Endothelial cell of umbilical vein (primary cell): ENCODE results near the gene PRR18. TPM values are rescaled to one million over a fixed set of nuclear protein-coding genes. Genes with fewer than 3 reads are reported as not detected.

Experiments
- BruUV-seq: library from RNA; stranded (reverse); fragments of 400-500 nt; replicated peaks from 2 replicates; lab custom pipeline; 2021; lab: Mats Ljungman, UMichigan
- CTCF ChIA-PET: fragments of 300-600, 350-600 bp; sonication (Branson Sonifier 250); formaldehyde crosslinking; loops from one replicate; lab custom pipeline; 2021; ENCODE audit warnings: antibody characterized with exemption, inconsistent platforms; lab: Charles Lee
- POLR2A ChIA-PET: fragments of 300-600, 350-600 bp; sonication (Branson Sonifier 250); formaldehyde crosslinking; loops from one replicate; lab custom pipeline; 2021; ENCODE audit warnings: antibody characterized with exemption, inconsistent platforms; lab: Charles Lee
- DNase-seq: peaks from one replicate; pipeline ENCODE4 v3.0.0-alpha.2; 2011; ENCODE audit warnings: low read depth, low spot score
- FAIRE-seq: peaks from 2 replicates; lab custom pipeline; 2011; peaks lifted over from hg19 to GRCh38; lab: Jason Lieb, UNC
- H2AFZ ChIP-seq: 2 replicates; pipeline ENCODE4 v1.6.0; 2012; ENCODE audit warnings: low read depth, low read length, control low read depth, inconsistent platforms
- H3K27ac ChIP-seq: 2 replicates; pipeline ENCODE4 v1.5.1; 2011; ENCODE audit warnings: low read depth, mild to moderate bottlenecking, control low read depth, low read length, moderate library complexity; ENCODE audit not compliant: insufficient read depth
- H3K27me3 ChIP-seq, 2 experiments: 2 replicates each; pipeline versions ENCODE4 v1.6.0 to v1.6.1; 2011; ENCODE audit warnings: low read length in 2 of 2, mixed read lengths in 1 of 2; ENCODE audit not compliant: control insufficient read depth in 2 of 2, insufficient read depth in 2 of 2
- H3K36me3 ChIP-seq, 2 experiments: 2 replicates in 1 of 2; 3 replicates in 1 of 2; pipeline ENCODE4 v1.5.1; 2011; ENCODE audit warnings: low read length in 2 of 2, mild to moderate bottlenecking in 1 of 2, moderate library complexity in 1 of 2; ENCODE audit not compliant: control insufficient read depth in 2 of 2, insufficient read depth in 2 of 2; ENCODE audit errors: extremely low read depth in 1 of 2
- H3K4me1 ChIP-seq: 3 replicates; pipeline ENCODE4 v1.5.1; 2011; ENCODE audit warnings: mild to moderate bottlenecking, low read length; ENCODE audit not compliant: control insufficient read depth, insufficient read depth; ENCODE audit errors: extremely low read depth
- H3K4me2 ChIP-seq: 2 replicates; pipeline ENCODE4 v1.6.1; 2011; ENCODE audit warnings: low read length, control low read depth, mixed read lengths; ENCODE audit not compliant: insufficient read depth
- H3K4me3 ChIP-seq, 3 experiments: fragments of 200-600 bp in 1 of 3; sonication (generic), shearing (Covaris generic) in 1 of 3; replicated peaks in 1 of 3; 2 replicates each; pipeline ENCODE4 v1.5.1; 2011 to 2016; ENCODE audit warnings: control low read depth in 3 of 3, low read length in 3 of 3, mild to moderate bottlenecking in 2 of 3, inconsistent platforms in 1 of 3, low read depth in 1 of 3, moderate library complexity in 1 of 3; ENCODE audit not compliant: insufficient read depth in 1 of 3
- H3K79me2 ChIP-seq: 2 replicates; pipeline ENCODE4 v1.6.0; 2012; ENCODE audit warnings: low read length, inconsistent platforms; ENCODE audit not compliant: control insufficient read depth, insufficient read depth
- H3K9ac ChIP-seq: replicated peaks from 2 replicates; pipeline ENCODE3; 2011; ENCODE audit warnings: low read length, control low read depth; ENCODE audit not compliant: insufficient read depth; ENCODE audit errors: extremely low read depth
- H3K9me1 ChIP-seq: replicated peaks from 3 replicates; pipeline ENCODE4 v1.6.0; 2011; ENCODE audit warnings: mild to moderate bottlenecking, low read length; ENCODE audit not compliant: control insufficient read depth, insufficient read depth; ENCODE audit errors: extremely low read depth
- H3K9me3 ChIP-seq: replicated peaks from 2 replicates; pipeline ENCODE4 v1.5.1; 2012; ENCODE audit warnings: low read length, inconsistent platforms; ENCODE audit not compliant: control insufficient read depth, insufficient read depth
- H4K20me1 ChIP-seq: replicated peaks from 2 replicates; pipeline ENCODE3; 2011; ENCODE audit warnings: mild to moderate bottlenecking, low read length; ENCODE audit not compliant: control insufficient read depth, insufficient read depth; ENCODE audit errors: extremely low read depth
- FOS ChIP-seq: IDR thresholded peaks from 2 replicates; pipeline ENCODE4 v1.6.1; 2011; ENCODE audit warnings: mild to moderate bottlenecking, low read length, moderate library complexity, borderline replicate concordance; ENCODE audit not compliant: insufficient read depth
- GATA2 ChIP-seq: IDR thresholded peaks from 2 replicates; pipeline ENCODE4 v1.7.0; 2011; ENCODE audit warnings: low read depth, mild to moderate bottlenecking, moderate library complexity, mixed read lengths, low read length; ENCODE audit not compliant: insufficient read length, insufficient read depth
- JUN ChIP-seq: IDR thresholded peaks from 2 replicates; pipeline ENCODE4 v1.6.1; 2011; ENCODE audit warnings: borderline replicate concordance, low read depth; ENCODE audit not compliant: insufficient read length, insufficient read depth
- MYC ChIP-seq: IDR thresholded peaks from one replicate; pipeline ENCODE4 v1.6.1; 2011; ENCODE audit warnings: mild to moderate bottlenecking, low read depth, low read length
- POLR2A ChIP-seq: IDR thresholded peaks from 2 replicates; pipeline ENCODE4 v1.6.1; 2012; ENCODE audit warnings: low read depth, mild to moderate bottlenecking, control low read depth, low read length
- POLR2AphosphoS5 ChIP-seq: IDR thresholded peaks from 2 replicates; pipeline ENCODE4 v1.6.1; 2012; ENCODE audit warnings: low read depth, mild to moderate bottlenecking, control low read depth, low read length, moderate library complexity; ENCODE audit not compliant: insufficient read depth
- dilution Hi-C: fragments of 300-500 bp; cut with MboI; formaldehyde crosslinking; loops from one replicate; pipeline ENCODE4 v1.15.0; 2019; ENCODE audit warnings: low sequenced_read_pairs; ENCODE audit not compliant: extremely low pct_ligation_motif_present
- intact Hi-C: fragments of 100-400 bp; cut with micrococcal nuclease; formaldehyde crosslinking; loops from one replicate; pipeline ENCODE4 v1.10.0; 2022
- polyA plus RNA-seq, 4 experiments: library from polyadenylated mRNA; depleted of rRNA in 3 of 4; stranded (reverse) in 3 of 4; unstranded in 1 of 4; fragments of >200 nt; gene quantifications; 2 replicates each; pipeline versions ENCODE4 v1.2.1 to v1.2.3, GENCODE V29; 2011 to 2012; ENCODE audit warnings: missing spikeins in 1 of 4
- total RNA-seq: library from RNA; stranded (reverse); gene quantifications from 2 replicates; pipeline ENCODE4 v1.2.3, GENCODE V29; 2021
- TF ChIP-seq, protein P1 (sequence below): IDR thresholded peaks from 2 replicates; pipeline ENCODE4 v1.6.1; 2011; ENCODE audit not compliant: insufficient read depth, insufficient read length
- TF ChIP-seq, protein P2 (sequence below), 2 donors: IDR thresholded peaks; 1 replicate in 1 of 2; 2 replicates in 1 of 2; pipeline ENCODE4 v1.5.1; 2011; ENCODE audit warnings: low read length in 2 of 2, mild to moderate bottlenecking in 2 of 2, moderate library complexity in 2 of 2, control low read depth in 1 of 2, inconsistent platforms in 1 of 2, low read depth in 1 of 2; ENCODE audit not compliant: insufficient read depth in 1 of 2; ENCODE audit errors: extremely low read depth in 1 of 2

PRR18 gene
- total and polyA plus RNA-seq, 2 donors (not counting 3 experiments of a cell fraction or from before 2014, with no cell fraction given): not detected

DNA sequence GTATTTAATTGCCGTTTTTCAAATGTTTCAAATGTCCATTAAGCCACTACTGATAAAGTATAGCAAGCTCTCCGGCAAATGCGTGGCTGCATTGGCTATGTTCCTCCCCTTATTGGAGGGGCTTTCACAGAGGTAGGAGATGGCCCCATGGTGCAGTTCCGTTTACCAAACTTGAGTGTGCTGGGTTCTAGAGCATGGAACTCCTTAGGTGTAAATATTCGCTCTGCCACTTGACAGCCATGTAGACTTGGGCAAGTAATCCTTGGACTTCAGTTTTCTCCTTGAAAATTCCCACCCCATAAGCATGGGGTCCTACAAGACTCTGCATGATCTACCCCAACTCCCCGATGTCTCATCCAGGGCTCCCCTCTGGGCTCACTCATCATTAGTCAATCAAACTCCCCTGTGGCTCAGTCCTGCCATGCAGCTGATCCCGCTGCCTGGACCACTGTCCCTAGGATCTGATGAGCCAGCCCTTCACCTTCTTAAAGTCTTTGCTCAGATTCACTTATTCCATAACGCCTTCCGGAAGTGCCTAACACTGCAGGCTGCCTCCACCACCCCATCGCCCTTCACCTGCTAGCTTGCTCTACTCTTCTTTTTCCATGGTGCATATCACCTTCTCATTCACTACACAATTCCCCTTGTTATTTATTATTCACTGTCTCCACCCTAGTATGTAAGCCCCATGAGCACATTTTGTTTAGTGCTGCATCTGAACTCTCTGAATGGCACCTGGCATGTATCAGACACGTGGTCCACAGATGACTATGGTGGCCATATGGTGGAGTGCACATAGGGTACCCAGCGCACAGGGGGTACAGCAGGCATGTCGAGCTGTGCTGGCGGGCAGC, 18.8 kb downstream of the PRR18 start:
- Histone ChIP-seq H3K79me2 (no peaks in the 10 kb centered on the region), H3K36me3 (no peaks in the 10 kb centered on the region), H3K9me1 (no peaks in the 10 kb centered on the region), H2AFZ (no peak overlapping the region), H3K9ac (no peak overlapping the region), H3K4me2 (no peak overlapping the region), H3K9me3 (no peaks in the 10 kb centered on the region), H3K4me1 (no peaks in the 10 kb centered on the region), H3K27ac (no peak overlapping the region), H3K27me3 (peaks cover 0 to 1% of the 10 kb centered on the region in 2 experiments), H4K20me1 (no peaks in the 10 kb centered on the region), H3K4me3 (no peak overlapping the region)
- FAIRE-seq: no peak
- TF ChIP-seq POLR2A (no peak), JUN (no peak), MYC (no peak), GATA2 (no peak), POLR2AphosphoS5 (no peak), FOS (no peak)
- TF ChIP-seq, protein P1, sequence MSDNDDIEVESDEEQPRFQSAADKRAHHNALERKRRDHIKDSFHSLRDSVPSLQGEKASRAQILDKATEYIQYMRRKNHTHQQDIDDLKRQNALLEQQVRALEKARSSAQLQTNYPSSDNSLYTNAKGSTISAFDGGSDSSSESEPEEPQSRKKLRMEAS: no peak
- TF ChIP-seq, protein P2, sequence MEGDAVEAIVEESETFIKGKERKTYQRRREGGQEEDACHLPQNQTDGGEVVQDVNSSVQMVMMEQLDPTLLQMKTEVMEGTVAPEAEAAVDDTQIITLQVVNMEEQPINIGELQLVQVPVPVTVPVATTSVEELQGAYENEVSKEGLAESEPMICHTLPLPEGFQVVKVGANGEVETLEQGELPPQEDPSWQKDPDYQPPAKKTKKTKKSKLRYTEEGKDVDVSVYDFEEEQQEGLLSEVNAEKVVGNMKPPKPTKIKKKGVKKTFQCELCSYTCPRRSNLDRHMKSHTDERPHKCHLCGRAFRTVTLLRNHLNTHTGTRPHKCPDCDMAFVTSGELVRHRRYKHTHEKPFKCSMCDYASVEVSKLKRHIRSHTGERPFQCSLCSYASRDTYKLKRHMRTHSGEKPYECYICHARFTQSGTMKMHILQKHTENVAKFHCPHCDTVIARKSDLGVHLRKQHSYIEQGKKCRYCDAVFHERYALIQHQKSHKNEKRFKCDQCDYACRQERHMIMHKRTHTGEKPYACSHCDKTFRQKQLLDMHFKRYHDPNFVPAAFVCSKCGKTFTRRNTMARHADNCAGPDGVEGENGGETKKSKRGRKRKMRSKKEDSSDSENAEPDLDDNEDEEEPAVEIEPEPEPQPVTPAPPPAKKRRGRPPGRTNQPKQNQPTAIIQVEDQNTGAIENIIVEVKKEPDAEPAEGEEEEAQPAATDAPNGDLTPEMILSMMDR (IDR thresholded peaks at IDR 0.05; ENCODE audit: extremely low read depth in 1 of 2, insufficient read depth in 1 of 2, low read depth in 1 of 2, low read length in 2 of 2): no peak
- no TSS peak for BruUV-seq
- intact Hi-C loops: no loop called here
- ChIA-PET CTCF (interaction anchor here (0.8 kb wide), 1 partner anchor 21 kb away, joined by 3 read pairs; no protein-coding TSS in a partner anchor), POLR2A (no interaction called here)
- no peak for DNase-seq
- dilution Hi-C loops: no loop called here
